GM18909 (cell line): ENCODE data around the gene TRAPPC11.
"Not testable (repeated sequence)": the region's sequence is repeated elsewhere in the genome, so short reads cannot be mapped to it uniquely, and the experiment has no call there.

ENCODE experiments used
- ATAC-seq: cut with Tn5 transposase; IDR thresholded peaks from one replicate; pipeline ENCODE4 v1.9.1; 2021; ENCODE audit warnings: mild to moderate bottlenecking; ENCODE audit not compliant: unreplicated experiment, poor library complexity

The TRAPPC11 gene

DNA sequence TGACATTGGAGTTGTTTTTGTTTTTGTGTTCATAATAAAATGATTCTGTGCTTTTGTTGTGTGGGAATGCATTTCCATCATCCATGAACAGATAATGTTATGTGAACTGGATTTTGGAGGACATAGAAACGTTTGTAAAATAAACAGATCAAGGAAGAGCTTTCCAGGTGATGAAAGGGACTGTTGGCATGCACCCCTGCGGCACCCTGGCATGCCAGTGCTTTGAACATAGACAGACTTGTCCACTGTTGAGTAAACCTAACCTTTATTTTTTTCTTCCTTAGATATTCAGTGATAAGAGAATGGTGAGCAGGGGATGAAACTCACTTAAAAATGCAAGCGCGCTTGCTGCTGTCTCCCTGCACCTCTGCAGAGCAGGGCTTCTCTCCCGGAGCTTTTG lies 59.8 kb downstream of the TRAPPC11 start:
- no peak for ATAC-seq

DNA sequence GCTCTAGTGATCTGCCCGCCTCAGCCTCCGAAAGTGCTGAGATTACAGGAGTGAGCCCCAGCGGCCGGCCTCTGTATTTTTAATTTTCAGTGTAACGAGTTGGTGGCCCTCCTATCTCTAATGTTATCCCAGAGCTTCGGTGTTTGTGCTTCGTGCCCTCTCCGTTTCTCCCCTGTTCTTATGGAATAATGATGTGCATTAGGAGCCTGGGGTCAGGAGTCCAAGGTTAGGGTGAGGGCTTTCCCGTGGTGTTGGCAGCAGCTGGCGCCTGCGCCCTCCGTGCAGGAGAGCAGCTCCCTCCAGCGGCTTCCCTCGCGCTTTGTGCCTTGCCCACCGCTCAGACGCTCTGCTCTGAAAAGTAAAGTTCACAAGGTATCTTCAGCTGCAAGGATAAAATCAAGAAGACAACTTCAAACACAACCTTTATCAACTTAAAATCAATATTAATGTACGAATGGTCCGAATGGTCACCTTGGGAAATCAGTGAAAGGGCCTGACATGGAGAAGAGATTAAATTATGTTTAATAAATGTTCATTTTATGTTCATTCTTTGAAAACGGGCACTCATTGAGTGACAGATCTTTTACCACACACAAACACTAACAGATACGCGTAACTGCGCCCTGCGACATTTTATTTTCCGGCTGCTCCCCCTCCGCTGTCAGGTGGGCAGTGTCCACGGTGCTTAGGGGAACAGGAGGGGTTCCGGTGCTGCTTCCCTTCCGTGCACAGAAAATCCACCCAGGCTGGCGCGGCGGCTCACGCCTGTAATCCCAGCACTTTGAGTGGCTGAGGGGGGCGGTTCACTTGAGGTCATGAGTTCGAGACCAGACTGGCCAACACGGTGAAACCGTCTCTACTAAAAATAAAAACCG lies 62.4 kb downstream of the TRAPPC11 start:
- peak; percentile 17 for ATAC-seq

DNA sequence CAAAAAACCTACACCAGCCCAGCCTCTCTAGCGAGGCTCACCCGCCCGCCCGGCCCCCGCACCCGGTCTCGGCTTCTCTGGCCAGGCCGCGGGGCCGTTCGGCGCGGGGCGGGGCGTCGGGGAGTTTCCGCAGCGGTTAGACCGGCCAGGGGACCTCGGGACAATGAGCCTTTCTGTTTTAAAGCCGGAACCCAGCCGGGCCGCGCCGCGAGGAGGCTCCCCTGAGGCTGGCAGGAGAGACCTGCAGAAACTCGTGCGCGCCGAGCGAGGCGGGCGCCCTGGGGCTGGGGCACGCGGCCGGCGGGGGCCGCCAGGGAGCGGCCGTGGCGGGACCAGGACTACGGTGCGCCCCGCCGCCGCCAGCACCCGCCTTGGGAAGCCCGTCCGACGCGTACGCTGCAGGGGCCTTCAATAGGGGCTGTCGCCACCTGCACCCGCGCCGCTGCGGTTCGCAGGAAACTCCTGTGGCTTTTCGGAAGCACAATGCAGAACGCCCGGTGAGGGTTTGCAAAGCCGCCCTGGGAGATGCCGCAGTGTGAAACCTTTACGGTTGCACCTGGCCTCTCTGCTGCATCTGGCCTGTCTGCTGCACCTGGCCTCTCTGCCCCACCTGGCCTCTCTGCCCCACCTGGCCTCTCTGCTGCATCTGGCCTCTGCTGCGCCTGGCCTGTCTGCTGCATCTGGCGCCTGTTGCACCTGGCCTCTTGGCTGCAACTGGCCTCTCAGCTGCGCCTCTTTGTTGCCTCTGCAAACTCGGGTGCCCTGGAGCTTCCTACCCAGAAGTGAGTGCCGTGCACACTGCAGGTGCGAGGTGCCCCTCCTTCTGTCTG lies 63.9 kb downstream of the TRAPPC11 start:
- peak; percentile 83 for ATAC-seq

DNA sequence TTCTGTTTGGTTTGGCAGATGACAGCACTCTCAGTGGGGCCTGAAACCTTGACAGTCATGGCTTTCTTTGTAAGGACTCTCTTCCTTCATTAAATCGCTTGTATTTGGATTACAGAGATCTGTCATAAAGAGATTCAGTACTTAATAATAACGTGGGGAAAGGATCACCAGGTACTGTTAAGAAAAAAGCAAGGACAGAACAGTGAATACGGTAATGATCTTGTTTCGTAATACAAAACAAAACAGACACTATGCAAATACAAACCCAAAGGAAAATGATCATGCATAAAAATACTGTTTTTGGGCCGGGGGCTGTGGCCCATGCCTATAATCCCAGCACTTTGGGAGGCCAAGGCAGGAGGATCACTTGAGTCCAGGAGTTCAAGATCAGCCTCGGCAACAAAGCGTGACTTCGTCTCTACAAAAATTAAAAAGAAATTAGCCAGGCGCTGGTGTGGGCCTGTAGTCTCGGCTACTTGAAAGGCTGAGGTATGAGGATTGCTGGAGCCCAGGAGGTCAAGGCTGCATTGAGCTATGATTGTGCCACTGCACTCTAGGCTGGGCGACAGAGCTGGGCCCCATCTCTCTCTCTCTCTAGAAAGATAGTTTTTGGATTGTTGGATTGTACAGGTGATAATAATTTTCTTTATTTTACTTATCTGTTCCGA lies 64.6 kb downstream of the TRAPPC11 start:
- no peak for ATAC-seq

DNA sequence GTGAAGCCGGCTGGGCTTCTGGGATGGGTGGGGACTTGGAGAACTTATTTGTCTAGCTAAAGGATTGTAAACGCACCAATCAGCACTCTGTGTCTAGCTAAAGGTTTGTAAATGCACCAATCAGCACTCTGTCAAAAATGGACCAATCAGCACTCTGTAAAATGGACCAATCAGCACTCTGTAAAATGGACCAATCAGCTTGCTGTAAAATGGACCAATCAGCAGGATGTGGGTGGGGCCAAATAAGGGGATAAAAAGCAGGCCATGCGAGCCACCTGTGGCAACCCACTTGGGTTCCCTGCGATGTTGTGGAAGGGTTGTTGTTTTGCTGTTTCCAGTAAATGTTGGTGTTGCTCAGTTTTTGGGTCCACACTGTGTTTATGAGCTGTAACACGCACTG lies 66.5 kb downstream of the TRAPPC11 start:
- ATAC-seq, result not testable (repeated sequence)

GRCh38 chr4:183727482-183727881 lies 68.4 kb downstream of the TRAPPC11 start:
- ATAC-seq, result no peak

- ATAC-seq, result no peak
Measured at GRCh38 chr4:183728223-183729068, 69.4 kb downstream of the TRAPPC11 start.

DNA sequence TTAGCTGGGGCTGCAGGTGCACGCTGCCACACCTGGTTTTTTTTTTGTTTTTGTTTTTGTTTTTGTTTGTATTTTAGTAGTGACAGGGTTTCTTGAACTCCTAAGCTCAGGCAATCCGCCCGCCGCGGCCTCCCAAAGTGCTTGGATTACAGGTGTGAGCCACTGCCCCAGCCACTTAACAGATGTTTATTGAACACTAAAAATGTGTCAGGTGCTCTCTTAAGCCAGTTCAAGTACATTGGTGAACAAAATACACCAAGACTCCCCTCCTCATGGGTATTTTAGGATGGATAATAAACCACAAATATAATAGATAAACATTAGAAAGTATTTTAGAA lies 69.9 kb downstream of the TRAPPC11 start:
- ATAC-seq, result no peak

DNA sequence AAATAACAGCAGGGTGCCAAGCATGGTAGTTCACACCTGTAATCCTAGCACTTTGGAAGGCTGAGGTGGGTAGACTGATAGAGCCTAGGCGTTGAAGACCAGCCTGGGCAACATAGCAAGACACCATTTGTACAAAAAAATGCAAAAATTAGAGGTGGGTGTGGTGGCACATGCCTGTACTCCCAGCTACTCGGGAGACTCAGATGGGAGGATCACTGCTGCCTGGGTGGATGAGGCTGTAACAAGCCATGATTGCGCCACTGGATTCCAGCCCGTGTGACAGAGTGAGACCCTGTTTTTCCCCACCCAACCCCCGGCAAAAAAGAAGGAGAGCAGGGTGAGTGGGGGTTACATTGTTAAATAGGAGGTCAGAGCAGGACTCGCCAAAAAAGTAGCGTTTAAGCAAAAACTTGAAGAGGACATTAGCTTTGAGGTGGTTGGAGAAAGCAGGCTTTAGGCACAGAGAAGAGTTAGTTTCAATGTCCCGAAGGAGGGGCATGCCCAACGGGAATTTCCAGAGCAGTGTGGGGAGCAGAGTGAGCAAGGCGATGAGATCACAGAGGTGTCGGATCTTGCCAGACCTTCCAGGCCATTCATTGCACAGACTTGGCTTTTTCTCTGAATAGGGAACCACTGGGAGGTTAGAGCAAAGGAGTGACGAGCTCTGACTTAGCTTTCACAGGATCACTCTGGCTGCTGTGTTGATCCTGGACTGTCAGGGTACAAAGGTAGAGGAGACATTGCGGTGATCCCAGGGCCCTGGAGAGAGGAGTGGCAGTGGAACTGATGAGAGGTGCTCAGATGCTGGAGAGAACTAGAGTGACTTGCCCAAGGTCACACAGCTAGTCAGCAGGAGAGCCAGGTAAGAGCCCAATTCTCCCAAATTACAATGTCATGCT lies 70.6 kb downstream of the TRAPPC11 start:
- no peak for ATAC-seq

GRCh38 chr4:183732296-183732695 lies 73.2 kb downstream of the TRAPPC11 start:
- ATAC-seq, result no peak

- no peak for ATAC-seq
Measured at GRCh38 chr4:183733181-183733580, 74.1 kb downstream of the TRAPPC11 start.

GRCh38 chr4:183738081-183738673 lies 79.1 kb downstream of the TRAPPC11 start:
- no peak for ATAC-seq

DNA sequence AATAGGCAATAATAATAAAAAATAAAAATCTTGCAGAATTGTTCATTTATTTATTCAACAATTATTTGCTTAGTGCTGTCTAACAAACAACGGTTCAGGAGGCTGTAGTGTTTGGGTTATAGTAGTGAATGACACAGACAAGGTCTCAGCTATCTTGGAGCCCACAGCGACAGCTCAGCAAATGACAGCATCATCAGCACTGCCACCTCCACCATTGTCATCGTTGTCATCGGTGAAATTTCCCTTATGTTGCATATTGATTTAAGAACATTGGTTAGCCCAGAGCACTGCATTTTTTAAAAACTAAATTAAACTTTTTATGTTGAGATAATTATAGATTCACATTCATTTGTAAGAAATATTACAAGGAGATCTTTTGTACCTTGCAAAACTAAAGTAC lies 79.9 kb downstream of the TRAPPC11 start:
- no peak for ATAC-seq

- no peak for ATAC-seq
Measured at GRCh38 chr4:183746305-183747229, 87.5 kb downstream of the TRAPPC11 start.

GRCh38 chr4:183747380-183747779 lies 88.3 kb downstream of the TRAPPC11 start:
- no peak for ATAC-seq

DNA sequence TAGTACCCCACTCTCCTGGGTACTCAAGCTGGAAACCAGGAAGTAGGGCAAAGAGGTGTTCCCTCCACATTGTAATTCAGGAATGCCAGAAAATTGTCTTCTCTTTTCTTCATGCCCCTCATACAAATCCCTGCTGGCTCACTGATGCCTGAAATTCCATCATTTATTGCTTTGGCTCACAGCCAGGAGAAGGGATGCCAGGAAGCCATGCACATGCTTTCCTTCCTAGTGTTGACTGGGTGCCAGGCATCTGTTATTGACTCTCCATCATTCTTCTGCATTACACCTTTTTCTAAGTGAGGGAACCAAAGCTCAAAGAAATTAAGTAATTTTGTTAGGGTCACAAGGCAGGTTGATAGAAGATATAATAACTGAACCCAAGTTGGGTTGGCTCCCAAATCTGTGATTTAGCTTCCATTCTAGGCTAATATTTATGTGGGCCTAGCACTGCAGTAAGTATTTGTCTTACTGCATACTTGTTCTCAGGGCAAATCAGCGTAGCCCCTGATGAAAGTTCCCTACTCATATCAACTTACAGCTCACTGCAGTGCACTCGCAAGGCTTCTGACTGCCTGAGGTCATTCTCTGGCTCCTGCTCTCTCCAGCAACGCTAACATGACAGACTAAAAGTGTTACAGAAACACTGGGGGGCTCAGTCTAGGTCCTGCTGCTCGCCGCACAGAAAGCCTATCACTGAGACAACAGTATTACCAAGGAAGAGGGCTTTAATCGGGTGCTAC lies 89.0 kb downstream of the TRAPPC11 start:
- no peak for ATAC-seq

GRCh38 chr4:183751106-183751505 lies 92.0 kb downstream of the TRAPPC11 start:
- ATAC-seq, result no peak
